ENCODE data around the gene CA7. TPM values are rescaled to one million over a fixed set of nuclear protein-coding genes. Genes with fewer than 3 reads are reported as not detected.

The CA7 gene
- total and polyA plus RNA-seq, 2 donors (not counting 3 experiments of a cell fraction or from before 2014, with no cell fraction given): not detected

DNA sequence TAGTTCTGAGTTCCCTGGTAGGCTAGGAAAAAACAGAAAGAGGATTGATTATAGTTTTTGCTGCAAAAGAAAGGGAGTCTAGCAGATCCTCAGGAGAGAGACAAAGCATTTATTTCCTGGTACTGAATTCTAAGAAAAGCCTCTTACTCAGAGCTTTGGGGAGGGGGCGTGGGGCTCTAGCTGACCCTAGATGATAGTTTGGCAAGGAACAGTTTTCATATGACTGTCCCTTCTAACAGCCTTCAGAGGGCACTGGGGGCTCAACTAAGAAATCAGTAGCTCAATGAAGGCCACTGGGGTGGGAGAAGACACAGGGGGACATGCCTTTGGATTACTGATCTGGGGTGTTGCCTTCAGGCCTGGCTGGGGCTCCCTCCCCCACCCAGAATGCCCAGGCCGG lies 4.0 kb downstream of the CA7 start:
- CTCF ChIA-PET: interaction anchor here (0.7 to 3.6 kb wide), 7 partner anchors 9 to 240 kb away, joined by 3 to 31 read pairs (median 8); partner anchors contain the start of gene NAE1
- Histone ChIP-seq H3K4me2 (ENCODE audit: insufficient read depth, low read length) (no peak overlapping the region), H3K4me3 (replicated peaks in 1 of 3; ENCODE audit: insufficient read depth in 1 of 3, low read depth in 1 of 3, low read length in 3 of 3) (no peak overlapping the region), H2AFZ (ENCODE audit: low read depth, low read length) (no peak overlapping the region), H3K27ac (ENCODE audit: insufficient read depth, low read depth, low read length) (no peak overlapping the region), H3K9me3 (replicated peaks; ENCODE audit: control insufficient read depth, insufficient read depth, low read length) (no peaks in the 10 kb centered on the region), H3K4me1 (ENCODE audit: control insufficient read depth, extremely low read depth, insufficient read depth, low read length) (peaks cover 2% of the 10 kb centered on the region), H3K36me3 (ENCODE audit: control insufficient read depth in 2 of 2, extremely low read depth in 1 of 2, insufficient read depth in 2 of 2, low read length in 2 of 2) (no peaks in the 10 kb centered on the region), H3K27me3 (ENCODE audit: control insufficient read depth in 2 of 2, insufficient read depth in 2 of 2, low read length in 2 of 2) (peaks cover 41 to 42% of the 10 kb centered on the region in 2 experiments), H3K79me2 (ENCODE audit: control insufficient read depth, insufficient read depth, low read length) (no peaks in the 10 kb centered on the region), H3K9me1 (replicated peaks; ENCODE audit: control insufficient read depth, extremely low read depth, insufficient read depth, low read length) (no peaks in the 10 kb centered on the region), H4K20me1 (replicated peaks; ENCODE audit: control insufficient read depth, extremely low read depth, insufficient read depth, low read length) (no peaks in the 10 kb centered on the region), H3K9ac (replicated peaks; ENCODE audit: extremely low read depth, insufficient read depth, low read length) (no peak overlapping the region)
- intact Hi-C loops (cut with micrococcal nuclease) (no loop called here), dilution Hi-C loops (cut with MboI; ENCODE audit: extremely low pct_ligation_motif_present, low sequenced_read_pairs) (no loop called here)
- no TSS peak for BruUV-seq (replicated peaks)
- POLR2A ChIA-PET: no interaction called here
- no peak for DNase-seq (ENCODE audit: low read depth, low spot score)
- TF ChIP-seq GATA2 (IDR thresholded peaks at IDR 0.05; ENCODE audit: insufficient read depth, insufficient read length, low read depth, low read length) (no peak), FOS (IDR thresholded peaks at IDR 0.05; ENCODE audit: borderline replicate concordance, insufficient read depth, low read length) (no peak), JUN (IDR thresholded peaks at IDR 0.05; ENCODE audit: borderline replicate concordance, insufficient read depth, insufficient read length, low read depth) (no peak), POLR2AphosphoS5 (IDR thresholded peaks at IDR 0.05; ENCODE audit: insufficient read depth, low read depth, low read length) (no peak), POLR2A (IDR thresholded peaks at IDR 0.05; ENCODE audit: low read depth, low read length) (no peak), EZH2 (IDR thresholded peaks at IDR 0.05; ENCODE audit: borderline replicate concordance, low read depth, low read length, severe bottlenecking) (no peak), MYC (IDR thresholded peaks at IDR 0.05; ENCODE audit: low read depth, low read length) (no peak)
- TF ChIP-seq, protein P1, sequence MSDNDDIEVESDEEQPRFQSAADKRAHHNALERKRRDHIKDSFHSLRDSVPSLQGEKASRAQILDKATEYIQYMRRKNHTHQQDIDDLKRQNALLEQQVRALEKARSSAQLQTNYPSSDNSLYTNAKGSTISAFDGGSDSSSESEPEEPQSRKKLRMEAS (IDR thresholded peaks at IDR 0.05; ENCODE audit: insufficient read depth, insufficient read length): no peak
- TF ChIP-seq, protein P2, sequence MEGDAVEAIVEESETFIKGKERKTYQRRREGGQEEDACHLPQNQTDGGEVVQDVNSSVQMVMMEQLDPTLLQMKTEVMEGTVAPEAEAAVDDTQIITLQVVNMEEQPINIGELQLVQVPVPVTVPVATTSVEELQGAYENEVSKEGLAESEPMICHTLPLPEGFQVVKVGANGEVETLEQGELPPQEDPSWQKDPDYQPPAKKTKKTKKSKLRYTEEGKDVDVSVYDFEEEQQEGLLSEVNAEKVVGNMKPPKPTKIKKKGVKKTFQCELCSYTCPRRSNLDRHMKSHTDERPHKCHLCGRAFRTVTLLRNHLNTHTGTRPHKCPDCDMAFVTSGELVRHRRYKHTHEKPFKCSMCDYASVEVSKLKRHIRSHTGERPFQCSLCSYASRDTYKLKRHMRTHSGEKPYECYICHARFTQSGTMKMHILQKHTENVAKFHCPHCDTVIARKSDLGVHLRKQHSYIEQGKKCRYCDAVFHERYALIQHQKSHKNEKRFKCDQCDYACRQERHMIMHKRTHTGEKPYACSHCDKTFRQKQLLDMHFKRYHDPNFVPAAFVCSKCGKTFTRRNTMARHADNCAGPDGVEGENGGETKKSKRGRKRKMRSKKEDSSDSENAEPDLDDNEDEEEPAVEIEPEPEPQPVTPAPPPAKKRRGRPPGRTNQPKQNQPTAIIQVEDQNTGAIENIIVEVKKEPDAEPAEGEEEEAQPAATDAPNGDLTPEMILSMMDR (IDR thresholded peaks at IDR 0.05; ENCODE audit: extremely low read depth in 1 of 2, insufficient read depth in 1 of 2, low read depth in 1 of 2, low read length in 2 of 2): no peak
- FAIRE-seq: no peak
